Stimulated activated CD8-positive, alpha-beta memory T cell treated with anti-CD3 and anti-CD28 coated beads, Interleukin-7, amount 100 ng/mL, for 4 hours (primary cell): ENCODE measurements around the gene TNNT2.

Experiments
- DNase-seq, 2 donors: peaks; one replicate each; pipeline ENCODE4 v3.0.0-alpha.2; 2020; ENCODE audit warnings: low read depth in 2 of 2

Gene TNNT2

GRCh38 chr1:201316556-201316955 is 60.9 kb downstream of the TNNT2 start:
- DNase-seq, result no peak

DNA sequence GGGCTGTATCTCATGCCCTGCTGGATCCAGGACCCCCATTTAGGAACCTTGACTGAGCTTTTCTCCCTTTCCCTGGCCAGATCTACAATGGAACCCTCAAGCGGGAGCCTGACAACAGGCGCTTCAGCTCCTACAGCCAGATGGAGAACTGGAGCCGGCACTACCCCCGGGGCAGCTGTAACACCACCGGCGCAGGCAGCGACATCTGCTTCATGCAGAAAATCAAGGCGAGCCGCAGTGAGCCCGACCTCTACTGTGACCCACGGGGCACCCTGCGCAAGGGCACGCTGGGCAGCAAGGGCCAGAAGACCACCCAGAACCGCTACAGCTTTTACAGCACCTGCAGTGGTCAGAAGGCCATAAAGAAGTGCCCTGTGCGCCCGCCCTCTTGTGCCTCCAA is 64.4 kb downstream of the TNNT2 start:
- no peak for DNase-seq

DNA sequence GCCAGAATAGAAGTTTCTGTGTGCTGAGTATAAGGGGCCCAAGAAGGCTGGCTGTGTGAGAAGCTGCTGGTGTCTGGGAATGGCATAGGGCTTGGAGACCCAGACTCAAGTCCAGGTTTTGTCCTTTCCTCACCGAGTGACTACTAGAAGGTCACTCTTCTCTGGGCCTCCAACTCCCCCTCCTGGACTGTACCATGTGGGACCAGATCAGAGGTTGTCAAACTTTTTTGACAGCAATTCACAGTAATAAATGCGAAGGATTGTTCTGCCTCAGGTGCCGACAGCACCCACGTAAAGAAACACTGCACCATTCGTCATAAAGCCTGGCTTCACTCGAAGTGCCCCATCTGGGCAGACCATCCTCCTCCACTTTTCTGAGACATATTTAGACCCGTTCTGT is 65.2 kb downstream of the TNNT2 start:
- no peak for DNase-seq

DNA sequence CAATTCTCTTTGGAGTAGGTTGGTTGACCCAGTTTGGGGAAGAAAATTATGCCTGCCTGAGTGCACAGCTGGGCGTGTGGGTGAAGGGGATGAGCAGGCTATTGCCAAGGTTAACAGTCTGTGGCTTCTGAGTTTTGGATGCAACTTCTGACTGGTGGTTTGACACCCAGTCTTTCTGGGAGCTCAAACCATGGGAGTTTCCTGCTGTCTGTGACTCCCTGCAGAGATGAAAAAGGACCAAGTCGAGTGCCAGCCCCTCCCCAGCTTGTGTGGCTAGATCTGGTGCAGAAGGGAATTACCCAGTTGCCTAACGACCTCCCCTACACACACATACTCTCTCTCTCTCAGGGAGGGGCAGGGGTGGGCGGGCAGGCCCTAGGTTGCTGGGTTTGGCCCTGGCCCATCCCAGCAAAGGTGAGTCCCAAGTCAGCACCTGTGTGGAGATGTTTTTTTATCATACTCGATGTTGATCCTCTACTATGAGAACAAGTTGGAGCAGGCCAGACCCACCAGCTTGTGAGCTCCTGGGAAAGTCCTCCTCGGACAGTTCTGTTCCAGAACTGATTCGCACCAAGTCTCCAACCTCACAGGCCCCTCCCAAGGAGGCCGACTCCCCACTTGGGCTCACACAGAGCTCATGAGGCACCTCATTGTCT is 66.0 kb downstream of the TNNT2 start:
- no peak for DNase-seq

GRCh38 chr1:201310986-201311355 is 66.5 kb downstream of the TNNT2 start:
- DNase-seq, result no peak

DNA sequence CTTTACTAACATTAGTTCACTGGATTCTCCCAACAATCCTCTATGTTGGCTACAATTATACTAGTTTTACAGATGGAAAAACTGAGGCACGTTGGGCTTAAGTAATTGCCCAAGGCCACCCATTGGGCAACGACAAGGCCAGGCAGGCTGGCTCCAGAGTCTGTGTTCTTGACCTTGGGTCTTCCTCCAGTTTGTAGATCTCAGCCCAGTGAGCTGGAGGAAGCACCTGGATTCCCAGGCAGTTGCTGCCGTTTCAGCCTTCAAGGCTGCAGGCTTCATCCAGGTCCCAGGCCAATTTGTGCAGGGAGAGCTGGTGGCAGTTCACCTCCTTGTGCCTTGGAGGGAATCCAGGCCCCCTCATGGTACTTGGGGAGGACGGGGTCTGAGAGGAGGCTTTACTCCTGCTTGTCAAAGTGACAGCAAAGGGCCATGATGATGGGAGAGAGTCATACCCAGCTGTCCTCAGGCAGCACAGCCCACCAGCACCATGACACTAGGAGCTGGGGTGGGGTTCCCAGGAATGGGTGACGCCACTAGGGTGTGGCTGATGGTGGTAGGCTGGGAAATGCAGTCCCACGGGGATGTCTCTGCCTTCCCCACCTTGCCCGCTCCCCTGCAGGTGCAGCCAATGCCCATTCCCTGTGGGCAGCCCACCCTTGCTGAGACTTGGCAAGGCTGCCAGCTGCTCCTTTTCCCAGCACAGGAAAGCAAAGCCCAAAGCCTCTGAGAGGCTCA is 67.1 kb downstream of the TNNT2 start:
- DNase-seq, result no peak

DNA sequence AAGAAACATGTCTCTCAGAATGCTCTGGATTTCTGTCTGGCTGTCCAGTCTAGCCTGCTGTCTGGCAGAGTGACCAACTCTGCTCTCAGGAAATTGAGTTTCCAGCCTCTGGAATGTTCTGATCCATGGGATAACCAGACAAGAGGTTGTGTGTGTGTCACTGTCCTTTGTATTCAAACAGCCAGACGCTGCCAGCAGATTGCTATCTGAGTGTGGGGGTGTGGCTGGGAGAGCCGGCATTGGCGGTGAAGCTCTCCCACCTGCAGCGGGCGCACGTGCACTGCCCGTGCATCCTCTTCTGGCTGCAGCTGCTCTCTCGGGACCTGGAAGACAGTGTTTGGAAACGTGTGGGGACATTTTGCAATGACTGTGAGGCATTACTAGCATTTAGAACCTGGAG is 68.1 kb downstream of the TNNT2 start:
- no peak for DNase-seq
